HG03460 (cell line): ENCODE results near the gene KNL1.
"Not testable (repeated sequence)": the region's sequence is repeated elsewhere in the genome, so short reads cannot be mapped to it uniquely, and the experiment has no call there.

Experiments
- ATAC-seq: cut with Tn5 transposase; IDR thresholded peaks from one replicate; pipeline ENCODE4 v1.9.1; 2021; ENCODE audit not compliant: unreplicated experiment

Gene KNL1

GRCh38 chr15:40660686-40661085 lies 66.6 kb downstream of the KNL1 start:
- ATAC-seq = no peak

- no peak for ATAC-seq
Measured at GRCh38 chr15:40664909-40665308, 70.9 kb downstream of the KNL1 start.

- not testable (repeated sequence) for ATAC-seq
Measured at GRCh38 chr15:40676290-40676689, 82.2 kb downstream of the KNL1 start.

GRCh38 chr15:40676906-40677305 lies 82.9 kb downstream of the KNL1 start:
- not testable (repeated sequence) for ATAC-seq

- ATAC-seq = no peak
Measured at GRCh38 chr15:40680151-40680550, 86.1 kb downstream of the KNL1 start.

- not testable (repeated sequence) for ATAC-seq
Measured at GRCh38 chr15:40680959-40681358, 86.9 kb downstream of the KNL1 start.

GRCh38 chr15:40684381-40684780 lies 90.3 kb downstream of the KNL1 start:
- ATAC-seq = no peak

- ATAC-seq = no peak
Measured at GRCh38 chr15:40685376-40685775, 91.3 kb downstream of the KNL1 start.

GRCh38 chr15:40688932-40689799 lies 95.1 kb downstream of the KNL1 start:
- ATAC-seq = no peak

GRCh38 chr15:40691737-40692136 lies 97.7 kb downstream of the KNL1 start:
- ATAC-seq = no peak

- peak; percentile 21 for ATAC-seq
Measured at GRCh38 chr15:40693904-40694687, 100.0 kb downstream of the KNL1 start.

GRCh38 chr15:40694688-40695468 lies 100.8 kb downstream of the KNL1 start, which contains the start of gene RAD51:
RAD51 (plus strand) TSS chr15:40695174; CDS start chr15:40698759, 3,585 bp downstream.
- peak; percentile 91 for ATAC-seq

- peak; percentile 22 for ATAC-seq
Measured at GRCh38 chr15:40695469-40695890, 101.4 kb downstream of the KNL1 start.

- ATAC-seq = no peak
Measured at GRCh38 chr15:40696228-40696627, 102.2 kb downstream of the KNL1 start.

- no peak for ATAC-seq
Measured at GRCh38 chr15:40697916-40698315, 103.9 kb downstream of the KNL1 start.

- ATAC-seq = no peak
Measured at GRCh38 chr15:40702077-40702476, 108.0 kb downstream of the KNL1 start.

GRCh38 chr15:40706121-40706520 lies 112.1 kb downstream of the KNL1 start:
- ATAC-seq = no peak
